ENCODE measurements around the gene HLTF. TPM values are rescaled to one million over a fixed set of nuclear protein-coding genes. Genes with fewer than 3 reads are reported as not detected.

Gene HLTF
- total and polyA plus RNA-seq, 2 experiments from 2014 or later: 89.5 to 146 TPM

DNA sequence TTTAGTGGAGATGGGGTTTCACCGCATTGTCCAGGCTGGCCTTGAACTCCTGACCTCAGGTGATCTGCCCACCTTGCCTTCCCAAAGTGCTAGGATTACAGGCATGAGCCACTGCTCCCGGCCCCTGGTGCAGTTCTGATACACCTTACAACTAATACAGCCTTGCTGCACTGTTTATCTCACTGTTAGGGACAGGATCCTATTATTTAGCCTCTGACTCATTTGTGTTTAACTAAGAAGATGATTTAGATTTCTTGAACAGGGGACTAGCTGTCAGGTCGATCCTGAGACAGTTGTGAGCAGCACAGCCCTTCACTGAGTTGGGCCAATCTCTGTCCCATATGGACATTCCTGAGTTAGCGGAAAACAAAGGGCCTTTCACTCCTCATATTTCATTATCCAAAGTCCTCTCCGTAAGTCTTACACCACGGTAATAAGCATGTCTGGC, 75.8 kb downstream of the HLTF start (continued):
- TF ChIP-seq, protein P1, sequence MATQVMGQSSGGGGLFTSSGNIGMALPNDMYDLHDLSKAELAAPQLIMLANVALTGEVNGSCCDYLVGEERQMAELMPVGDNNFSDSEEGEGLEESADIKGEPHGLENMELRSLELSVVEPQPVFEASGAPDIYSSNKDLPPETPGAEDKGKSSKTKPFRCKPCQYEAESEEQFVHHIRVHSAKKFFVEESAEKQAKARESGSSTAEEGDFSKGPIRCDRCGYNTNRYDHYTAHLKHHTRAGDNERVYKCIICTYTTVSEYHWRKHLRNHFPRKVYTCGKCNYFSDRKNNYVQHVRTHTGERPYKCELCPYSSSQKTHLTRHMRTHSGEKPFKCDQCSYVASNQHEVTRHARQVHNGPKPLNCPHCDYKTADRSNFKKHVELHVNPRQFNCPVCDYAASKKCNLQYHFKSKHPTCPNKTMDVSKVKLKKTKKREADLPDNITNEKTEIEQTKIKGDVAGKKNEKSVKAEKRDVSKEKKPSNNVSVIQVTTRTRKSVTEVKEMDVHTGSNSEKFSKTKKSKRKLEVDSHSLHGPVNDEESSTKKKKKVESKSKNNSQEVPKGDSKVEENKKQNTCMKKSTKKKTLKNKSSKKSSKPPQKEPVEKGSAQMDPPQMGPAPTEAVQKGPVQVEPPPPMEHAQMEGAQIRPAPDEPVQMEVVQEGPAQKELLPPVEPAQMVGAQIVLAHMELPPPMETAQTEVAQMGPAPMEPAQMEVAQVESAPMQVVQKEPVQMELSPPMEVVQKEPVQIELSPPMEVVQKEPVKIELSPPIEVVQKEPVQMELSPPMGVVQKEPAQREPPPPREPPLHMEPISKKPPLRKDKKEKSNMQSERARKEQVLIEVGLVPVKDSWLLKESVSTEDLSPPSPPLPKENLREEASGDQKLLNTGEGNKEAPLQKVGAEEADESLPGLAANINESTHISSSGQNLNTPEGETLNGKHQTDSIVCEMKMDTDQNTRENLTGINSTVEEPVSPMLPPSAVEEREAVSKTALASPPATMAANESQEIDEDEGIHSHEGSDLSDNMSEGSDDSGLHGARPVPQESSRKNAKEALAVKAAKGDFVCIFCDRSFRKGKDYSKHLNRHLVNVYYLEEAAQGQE (IDR thresholded peaks at IDR 0.05; ENCODE audit: unreplicated experiment): no peak
- TF ChIP-seq, protein P2, sequence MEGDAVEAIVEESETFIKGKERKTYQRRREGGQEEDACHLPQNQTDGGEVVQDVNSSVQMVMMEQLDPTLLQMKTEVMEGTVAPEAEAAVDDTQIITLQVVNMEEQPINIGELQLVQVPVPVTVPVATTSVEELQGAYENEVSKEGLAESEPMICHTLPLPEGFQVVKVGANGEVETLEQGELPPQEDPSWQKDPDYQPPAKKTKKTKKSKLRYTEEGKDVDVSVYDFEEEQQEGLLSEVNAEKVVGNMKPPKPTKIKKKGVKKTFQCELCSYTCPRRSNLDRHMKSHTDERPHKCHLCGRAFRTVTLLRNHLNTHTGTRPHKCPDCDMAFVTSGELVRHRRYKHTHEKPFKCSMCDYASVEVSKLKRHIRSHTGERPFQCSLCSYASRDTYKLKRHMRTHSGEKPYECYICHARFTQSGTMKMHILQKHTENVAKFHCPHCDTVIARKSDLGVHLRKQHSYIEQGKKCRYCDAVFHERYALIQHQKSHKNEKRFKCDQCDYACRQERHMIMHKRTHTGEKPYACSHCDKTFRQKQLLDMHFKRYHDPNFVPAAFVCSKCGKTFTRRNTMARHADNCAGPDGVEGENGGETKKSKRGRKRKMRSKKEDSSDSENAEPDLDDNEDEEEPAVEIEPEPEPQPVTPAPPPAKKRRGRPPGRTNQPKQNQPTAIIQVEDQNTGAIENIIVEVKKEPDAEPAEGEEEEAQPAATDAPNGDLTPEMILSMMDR (conservative IDR thresholded peaks at IDR 0.05; ENCODE audit: low read depth in 2 of 2): no peak
- TF ChIP-seq, protein P3, sequence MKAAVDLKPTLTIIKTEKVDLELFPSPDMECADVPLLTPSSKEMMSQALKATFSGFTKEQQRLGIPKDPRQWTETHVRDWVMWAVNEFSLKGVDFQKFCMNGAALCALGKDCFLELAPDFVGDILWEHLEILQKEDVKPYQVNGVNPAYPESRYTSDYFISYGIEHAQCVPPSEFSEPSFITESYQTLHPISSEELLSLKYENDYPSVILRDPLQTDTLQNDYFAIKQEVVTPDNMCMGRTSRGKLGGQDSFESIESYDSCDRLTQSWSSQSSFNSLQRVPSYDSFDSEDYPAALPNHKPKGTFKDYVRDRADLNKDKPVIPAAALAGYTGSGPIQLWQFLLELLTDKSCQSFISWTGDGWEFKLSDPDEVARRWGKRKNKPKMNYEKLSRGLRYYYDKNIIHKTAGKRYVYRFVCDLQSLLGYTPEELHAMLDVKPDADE (IDR thresholded peaks at IDR 0.05): no peak
- no peak for TF ChIP-seq CREB1 (CRISPR knock-in tag; IDR thresholded peaks at IDR 0.05; ENCODE audit: low read depth)

DNA sequence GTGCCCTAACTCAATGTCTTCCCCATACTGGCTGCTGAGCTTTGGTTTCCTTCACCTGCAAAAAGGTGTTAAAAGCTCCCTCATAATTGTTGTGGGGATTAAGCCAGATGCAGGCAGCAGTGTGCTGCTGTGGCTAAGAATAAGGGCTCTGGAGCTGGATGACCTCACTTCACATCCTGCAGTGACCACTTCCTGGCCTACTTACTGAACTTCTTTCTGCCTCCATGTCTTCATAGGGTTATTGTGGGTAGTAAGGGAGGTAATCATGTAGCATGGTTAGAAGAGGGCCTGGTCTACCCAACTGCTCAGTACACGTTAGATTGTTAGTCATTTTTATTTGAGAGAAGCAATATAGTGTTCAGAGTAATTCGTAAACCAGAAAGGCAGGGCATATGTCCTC, 76.6 kb downstream of the HLTF start:
- peaks cover 14% of the 10 kb centered on the region; the same call in 1 of the 2 replicates for H3K36me3 ChIP-seq (ENCODE audit: insufficient read depth)
- Mint-ChIP-seq H3K9me3 (no peaks in the 10 kb centered on the region), H3K36me3 (ENCODE audit: low read depth) (peaks cover 41% of the 10 kb centered on the region), H3K4me3 (no peak overlapping the region), H3K27ac (no peak overlapping the region), H3K4me1 (peaks cover 10% of the 10 kb centered on the region; the same call in 2 of the 3 replicates), H3K27me3 (ENCODE audit: insufficient read depth, low read depth, poor library complexity) (no peaks in the 10 kb centered on the region)
- H3K9me2 ChIP-seq (ENCODE audit: insufficient read depth): no peaks in the 10 kb centered on the region
- H3K4me1 ChIP-seq (ENCODE audit: insufficient read depth): peaks cover 9% of the 10 kb centered on the region
- no peak overlapping the region for H3K4me2 ChIP-seq
- H3K4me3 ChIP-seq: no peak overlapping the region
- H3F3A ChIP-seq (replicated peaks; ENCODE audit: low read depth): no peaks in the 10 kb centered on the region
- no peaks in the 10 kb centered on the region for H3K79me2 ChIP-seq (replicated peaks; ENCODE audit: insufficient read depth)
- no peak for ATAC-seq
- no peaks in the 10 kb centered on the region for H3K27me3 ChIP-seq (ENCODE audit: insufficient read depth)
- H3K27ac ChIP-seq (ENCODE audit: low read depth): no peak overlapping the region
- no peaks in the 10 kb centered on the region for H4K20me1 ChIP-seq (replicated peaks; ENCODE audit: insufficient read depth)
- no peak for DNase-seq (ENCODE audit: low spot score)
- H2AFZ ChIP-seq: no peak overlapping the region
- TF ChIP-seq, protein P1 (IDR thresholded peaks at IDR 0.05; ENCODE audit: unreplicated experiment): no peak
- no peak for TF ChIP-seq NANOG (IDR thresholded peaks at IDR 0.05; ENCODE audit: borderline replicate concordance)
- TF ChIP-seq CREB1 (CRISPR knock-in tag; IDR thresholded peaks at IDR 0.05; ENCODE audit: low read depth): no peak
- no peak for TF ChIP-seq POLR2AphosphoS5 (IDR thresholded peaks at IDR 0.05; ENCODE audit: low read depth)
- no peak for TF ChIP-seq STAT1 (IDR thresholded peaks at IDR 0.05; ENCODE audit: unreplicated experiment)
- TF ChIP-seq EZH2 (IDR thresholded peaks at IDR 0.05; ENCODE audit: low read depth, unreplicated experiment): no peak
- no peak for TF ChIP-seq ZNF331 (CRISPR knock-in tag; IDR thresholded peaks at IDR 0.05; ENCODE audit: low read depth)
- TF ChIP-seq ZNF114 (CRISPR knock-in tag; IDR thresholded peaks at IDR 0.05): no peak
- TF ChIP-seq EZH2phosphoT487 (IDR thresholded peaks at IDR 0.05; ENCODE audit: unreplicated experiment): no peak
- TF ChIP-seq, protein P2 (conservative IDR thresholded peaks at IDR 0.05; ENCODE audit: low read depth in 2 of 2): no peak
- TF ChIP-seq, protein P3 (IDR thresholded peaks at IDR 0.05): no peak

Data from GM23338 (cell line).